GM19035 (cell line): ENCODE data around the gene TDRD5.

Experiments
- ATAC-seq: cut with Tn5 transposase; IDR thresholded peaks from one replicate; pipeline ENCODE4 v1.9.1; 2021; ENCODE audit not compliant: unreplicated experiment

The TDRD5 gene

GRCh38 chr1:179731643-179732042, 140.0 kb downstream of the TDRD5 start:
- no peak for ATAC-seq
